HepG2 (cell line): ENCODE results near the gene TCF7L2. TPM values are rescaled to one million over a fixed set of nuclear protein-coding genes. Genes with fewer than 3 reads are reported as not detected.

Source experiments
- ATAC-seq: fragments of 200-7000 bp; cut with Tn5 transposase; 3 replicates; pipeline ENCODE4 v1.9.1; 2020; ENCODE audit warnings: mild to moderate bottlenecking, moderate library complexity
- BruUV-seq: library from RNA; stranded (reverse); fragments of 400-500 nt; replicated peaks from 2 replicates; lab custom pipeline; 2021; lab: Mats Ljungman, UMichigan
- CTCF ChIA-PET: fragments of 300-600 bp; formaldehyde crosslinking; extraction: SDS; loops from one replicate; lab custom pipeline; 2021; ENCODE audit warnings: low total read pairs, inconsistent platforms, low intra/inter-chr PET ratio; lab: Yijun Ruan, JAX
- POLR2A ChIA-PET: fragments of 350-600 bp; sonication (Branson Sonifier 250); formaldehyde crosslinking; loops from one replicate; lab custom pipeline; 2020; ENCODE audit warnings: antibody characterized with exemption, inconsistent platforms; lab: Yijun Ruan, JAX
- DNase-seq: peaks from one replicate; pipeline ENCODE4 v3.0.0-alpha.2; 2015; ENCODE audit warnings: low spot score
- FAIRE-seq: peaks from 3 replicates; lab custom pipeline; 2011; peaks lifted over from hg19 to GRCh38; lab: Jason Lieb, UNC
- H2AFZ ChIP-seq: one replicate; pipeline ENCODE4 v1.6.1; 2011; ENCODE audit warnings: low read length, inconsistent platforms
- H3K27ac ChIP-seq: fragments of 300-600 bp; 3 replicates; pipeline ENCODE4 v1.8.0; 2011; ENCODE audit warnings: mixed run types, mild to moderate bottlenecking, mixed read lengths, low read length, inconsistent platforms; ENCODE audit not compliant: insufficient read depth; ENCODE audit errors: extremely low read length
- H3K27me3 ChIP-seq, 2 experiments: fragments of 200-600 bp in 1 of 2; 2 replicates in 1 of 2; 3 replicates in 1 of 2; pipeline versions ENCODE4 v1.6.0 to v1.8.0; 2011; ENCODE audit warnings: low read length in 2 of 2, mild to moderate bottlenecking in 2 of 2, moderate library complexity in 2 of 2, inconsistent platforms in 1 of 2; ENCODE audit not compliant: insufficient read depth in 2 of 2, control insufficient read depth in 1 of 2
- H3K36me3 ChIP-seq, 2 experiments: fragments of 200-600 bp in 1 of 2; replicated peaks in 1 of 2; 2 replicates in 1 of 2; 3 replicates in 1 of 2; pipeline versions ENCODE4 v1.5.1 to v1.8.0; 2011; ENCODE audit warnings: low read length in 2 of 2, inconsistent platforms in 1 of 2; ENCODE audit not compliant: insufficient read depth in 2 of 2, control insufficient read depth in 1 of 2
- H3K4me1 ChIP-seq: 2 replicates; pipeline ENCODE4 v1.5.1; 2012; ENCODE audit warnings: low read length, inconsistent platforms; ENCODE audit not compliant: insufficient read depth
- H3K4me2 ChIP-seq: 2 replicates; pipeline ENCODE4 v1.6.0; 2011; ENCODE audit warnings: low read depth, low read length, inconsistent platforms
- H3K4me3 ChIP-seq, 3 experiments: fragments of 200-600 bp in 1 of 3; sonication (generic), shearing (Covaris generic) in 1 of 3; replicated peaks in 1 of 3; 2 replicates each; pipeline ENCODE4 v1.5.1; 2011 to 2016; ENCODE audit warnings: low read length in 3 of 3, inconsistent platforms in 2 of 3, low read depth in 2 of 3, mild to moderate bottlenecking in 2 of 3, control low read depth in 1 of 3, mixed read lengths in 1 of 3; ENCODE audit not compliant: insufficient read depth in 1 of 3
- H3K79me2 ChIP-seq: one replicate; pipeline ENCODE4 v1.6.1; 2011; ENCODE audit warnings: low read length, inconsistent platforms; ENCODE audit not compliant: insufficient read depth
- H3K9ac ChIP-seq: 2 replicates; pipeline ENCODE4 v1.6.0; 2011; ENCODE audit warnings: mild to moderate bottlenecking, low read depth, low read length, inconsistent platforms; ENCODE audit not compliant: insufficient read depth
- H3K9me3 ChIP-seq: 2 replicates; pipeline ENCODE4 v1.5.1; 2012; ENCODE audit warnings: mild to moderate bottlenecking, low read length
- H4K20me1 ChIP-seq: 2 replicates; pipeline ENCODE4 v1.6.0; 2011; ENCODE audit warnings: inconsistent platforms, mild to moderate bottlenecking, low read length, moderate library complexity; ENCODE audit not compliant: insufficient read depth
- NFYB ChIP-seq: sonication (generic); formaldehyde crosslinking; IDR thresholded peaks from 2 replicates; pipeline ENCODE4 v1.4.0; 2020; ENCODE audit warnings: missing genetic modification reagents
- SAP130 ChIP-seq: IDR thresholded peaks from 2 replicates; pipeline ENCODE4 v1.6.1; 2016; ENCODE audit warnings: low read depth
- ZNF343 ChIP-seq: sonication (generic); formaldehyde crosslinking; IDR thresholded peaks from 2 replicates; pipeline ENCODE4 v1.4.0; 2020; ENCODE audit warnings: mild to moderate bottlenecking, missing genetic modification reagents
- ZNF766 ChIP-seq: sonication (generic); formaldehyde crosslinking; IDR thresholded peaks from 2 replicates; pipeline ENCODE4 v1.5.0; 2020; ENCODE audit warnings: missing genetic modification reagents, borderline replicate concordance
- WGBS: methylation state at CpG from one replicate; pipeline ENCODE4 v1.1.6; 2017; ENCODE audit warnings: low lambda C conversion rate; 5-methylcytosine and 5-hydroxymethylcytosine counted together
- in situ Hi-C: cut with HindIII; loops from 2 replicates; pipeline ENCODE4 v1.10.0; 2017; ENCODE audit warnings: low pct_unique_long_range_greater_than_20kb; ENCODE audit not compliant: extremely low pct_ligation_motif_present
- intact Hi-C: fragments of 100-400 bp; cut with micrococcal nuclease; formaldehyde crosslinking; loops from one replicate; pipeline ENCODE4 v1.10.0; 2022; ENCODE audit not compliant: unreplicated experiment
- polyA plus RNA-seq, 8 experiments: library from polyadenylated mRNA; depleted of rRNA in 3 of 8; stranded (reverse) in 7 of 8; unstranded in 1 of 8; fragments of >200 nt; fragmentation: Illumina TruSeq in 4 of 8; extraction: Trizol in 4 of 8; gene quantifications; 2 replicates each; pipeline versions ENCODE4 v1.2.1 to v1.2.3, GENCODE V29; 2011 to 2016; ENCODE audit warnings: low read depth in 4 of 8, missing spikeins in 1 of 8, mixed read lengths in 1 of 8; ENCODE audit not compliant: insufficient read depth in 1 of 8
- total RNA-seq, 5 experiments: library from RNA; depleted of rRNA; stranded (reverse); fragments of >200 nt; fragmentation: Illumina TruSeq; extraction: Trizol; gene quantifications; 2 replicates each; pipeline ENCODE4 v1.2.3, GENCODE V29; 2016; ENCODE audit warnings: low read depth in 1 of 5
- TF ChIP-seq, protein P1 (sequence below): sonication (generic); formaldehyde crosslinking; IDR thresholded peaks from 2 replicates; pipeline ENCODE4 v1.5.1; 2020; ENCODE audit warnings: missing genetic modification reagents, mild to moderate bottlenecking, borderline replicate concordance

The TCF7L2 gene
- total and polyA plus RNA-seq, 2 of the 13 experiments (the other 11 are each of a cell fraction or from before 2014, with no cell fraction given), result 3.9 to 13.7 TPM

DNA sequence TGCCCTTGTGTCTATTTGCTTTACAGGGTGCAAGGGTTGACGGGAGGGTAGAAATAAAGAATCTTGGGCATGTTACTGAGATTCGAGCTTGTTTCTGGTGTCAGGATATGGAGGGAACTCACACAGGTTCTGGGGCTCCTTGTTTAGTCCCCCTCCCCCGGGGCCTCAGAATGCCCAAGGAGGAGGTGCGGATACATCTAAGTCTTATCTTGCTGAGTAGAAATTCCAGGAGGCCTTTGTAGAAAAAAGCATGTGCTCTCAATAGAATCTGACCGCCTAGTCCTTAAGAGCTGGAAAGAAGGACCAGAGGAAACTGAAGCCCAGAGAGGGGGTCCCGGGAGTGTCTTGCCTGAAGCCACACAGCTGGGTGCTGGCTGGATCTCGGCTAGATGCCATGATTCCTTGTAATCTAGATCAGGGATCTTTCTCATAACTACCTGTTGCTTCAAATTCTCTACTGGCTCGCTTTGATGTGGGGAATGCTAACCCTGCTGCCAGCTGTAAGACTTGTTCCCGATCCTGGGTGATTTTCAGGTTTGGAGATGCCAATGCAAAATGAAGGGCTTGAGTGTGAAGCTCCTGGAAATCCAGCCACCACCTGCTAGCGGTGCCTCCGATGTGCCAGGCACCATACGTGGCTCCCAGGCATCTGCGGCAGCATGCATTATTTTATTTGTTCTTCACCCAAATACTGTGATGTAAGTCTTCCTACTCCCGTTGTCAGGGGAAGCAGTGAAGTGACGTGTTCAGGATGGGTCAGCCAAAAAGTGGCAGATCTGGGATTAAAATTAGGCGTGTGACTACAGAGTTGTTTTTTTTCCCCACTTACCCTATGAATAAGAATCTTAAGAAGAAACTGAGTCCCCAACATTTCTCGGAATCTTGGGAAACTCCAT, 226.0 kb downstream of the TCF7L2 start:
- no peak for DNase-seq
- no peaks in the 10 kb centered on the region for H3K79me2 ChIP-seq
- H3K9me3 ChIP-seq, result no peaks in the 10 kb centered on the region
- intact Hi-C loops (no loop called here), in situ Hi-C loops (no loop called here)
- H3K27ac ChIP-seq, result no peak overlapping the region
- no peak for ATAC-seq
- no peaks in the 10 kb centered on the region for H3K36me3 ChIP-seq
- H4K20me1 ChIP-seq, result no peaks in the 10 kb centered on the region
- H3K4me1 ChIP-seq, result peaks cover 7% of the 10 kb centered on the region; the same call in 1 of the 2 replicates
- H3K4me3 ChIP-seq, result no peak overlapping the region
- WGBS, result 55% methylated on average over 17 of the region's 17 CpGs
- CTCF ChIA-PET, result no interaction called here
- peaks cover 0 to 11% of the 10 kb centered on the region in 2 experiments; a peak in 1 of 5 replicates for H3K27me3 ChIP-seq
- H2AFZ ChIP-seq, result no peak overlapping the region
- TF ChIP-seq ZNF343 (CRISPR knock-in tag), result no peak
- TF ChIP-seq NFYB (CRISPR knock-in tag), result no peak
- TF ChIP-seq ZNF766 (CRISPR knock-in tag), result no peak
- TF ChIP-seq, protein P1, sequence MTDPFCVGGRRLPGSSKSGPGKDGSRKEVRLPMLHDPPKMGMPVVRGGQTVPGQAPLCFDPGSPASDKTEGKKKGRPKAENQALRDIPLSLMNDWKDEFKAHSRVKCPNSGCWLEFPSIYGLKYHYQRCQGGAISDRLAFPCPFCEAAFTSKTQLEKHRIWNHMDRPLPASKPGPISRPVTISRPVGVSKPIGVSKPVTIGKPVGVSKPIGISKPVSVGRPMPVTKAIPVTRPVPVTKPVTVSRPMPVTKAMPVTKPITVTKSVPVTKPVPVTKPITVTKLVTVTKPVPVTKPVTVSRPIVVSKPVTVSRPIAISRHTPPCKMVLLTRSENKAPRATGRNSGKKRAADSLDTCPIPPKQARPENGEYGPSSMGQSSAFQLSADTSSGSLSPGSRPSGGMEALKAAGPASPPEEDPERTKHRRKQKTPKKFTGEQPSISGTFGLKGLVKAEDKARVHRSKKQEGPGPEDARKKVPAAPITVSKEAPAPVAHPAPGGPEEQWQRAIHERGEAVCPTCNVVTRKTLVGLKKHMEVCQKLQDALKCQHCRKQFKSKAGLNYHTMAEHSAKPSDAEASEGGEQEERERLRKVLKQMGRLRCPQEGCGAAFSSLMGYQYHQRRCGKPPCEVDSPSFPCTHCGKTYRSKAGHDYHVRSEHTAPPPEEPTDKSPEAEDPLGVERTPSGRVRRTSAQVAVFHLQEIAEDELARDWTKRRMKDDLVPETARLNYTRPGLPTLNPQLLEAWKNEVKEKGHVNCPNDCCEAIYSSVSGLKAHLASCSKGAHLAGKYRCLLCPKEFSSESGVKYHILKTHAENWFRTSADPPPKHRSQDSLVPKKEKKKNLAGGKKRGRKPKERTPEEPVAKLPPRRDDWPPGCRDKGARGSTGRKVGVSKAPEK, result no peak
- TF ChIP-seq SAP130 (CRISPR knock-in tag), result no peak
- no peak for FAIRE-seq
- no TSS peak for BruUV-seq
- H3K4me2 ChIP-seq, result no peak overlapping the region
- POLR2A ChIA-PET, result no interaction called here
- H3K9ac ChIP-seq, result no peak overlapping the region
